Activated CD8-positive, alpha-beta memory T cell treated with anti-CD3 and anti-CD28 coated beads, Interleukin-2, amount 50 U/mL, for 1 hour (primary cell): ENCODE results near the gene DNMBP.
"Not testable (repeated sequence)": the region's sequence is repeated elsewhere in the genome, so short reads cannot be mapped to it uniquely, and the experiment has no call there.

ENCODE experiments used
- DNase-seq: peaks from one replicate; pipeline ENCODE4 v3.0.0-alpha.2; 2020; ENCODE audit errors: extremely low read depth

The DNMBP gene

DNA sequence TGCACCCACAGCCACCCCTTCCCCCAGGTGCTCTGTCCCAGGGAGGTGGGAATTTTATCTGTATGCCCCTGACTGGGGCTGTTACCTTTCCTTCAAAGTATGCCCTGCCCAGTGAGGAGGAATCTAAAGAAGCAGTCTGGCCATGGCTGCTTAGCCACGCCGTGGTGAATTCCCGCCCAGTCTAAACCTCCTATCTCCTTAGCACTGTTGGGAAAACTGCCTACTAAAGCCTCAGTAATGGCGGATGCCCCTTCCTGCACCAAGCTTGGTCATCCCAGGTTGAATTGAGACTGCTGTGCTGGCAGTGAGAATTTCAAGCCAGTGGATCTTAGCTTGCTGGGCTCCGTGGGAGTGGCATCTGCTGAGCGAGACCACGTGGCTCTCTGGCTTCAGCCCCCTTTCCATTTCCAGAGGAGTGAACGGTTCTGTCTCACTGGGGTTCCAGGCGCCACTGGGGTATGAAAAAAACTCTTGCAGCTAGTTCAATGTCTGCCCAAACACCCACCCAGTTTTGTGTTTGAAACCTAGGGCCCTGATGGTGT lies 140.1 kb downstream of the DNMBP start:
- no peak for DNase-seq

GRCh38 chr10:99867250-99867649 lies 142.5 kb downstream of the DNMBP start:
- DNase-seq = not testable (repeated sequence)

DNA sequence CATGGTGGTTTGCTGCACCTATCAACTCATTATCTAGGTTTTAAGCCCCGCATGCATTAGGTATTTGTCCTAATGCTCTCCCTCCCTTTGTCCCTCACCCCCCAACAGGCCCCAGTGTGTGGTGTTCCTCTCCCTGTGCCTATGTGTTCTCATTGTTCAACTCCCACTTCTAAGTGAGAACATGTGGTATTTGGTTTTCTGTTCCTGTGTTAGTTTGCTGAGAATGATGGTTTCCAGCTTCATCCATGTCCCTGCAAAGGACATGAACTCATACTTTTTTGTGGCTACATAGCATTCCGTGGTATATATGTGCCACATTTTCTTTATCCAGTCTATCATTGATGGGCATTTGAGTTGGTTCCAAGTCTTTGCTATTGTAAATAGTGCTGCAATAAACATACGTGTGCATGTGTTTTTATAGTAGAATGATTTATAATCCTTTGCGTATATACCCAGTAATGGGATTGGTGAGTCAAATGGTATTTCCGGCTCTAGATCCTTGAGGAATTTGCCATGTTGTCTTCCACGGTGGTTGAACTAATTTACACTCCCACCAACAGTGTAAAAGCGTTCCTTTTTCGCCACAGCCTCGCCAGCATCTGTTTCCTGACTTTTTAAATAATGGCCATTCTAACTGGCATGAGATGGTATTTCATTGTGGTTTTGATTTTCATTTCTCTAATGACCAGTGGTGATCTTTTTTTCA lies 146.1 kb downstream of the DNMBP start:
- DNase-seq = not testable (repeated sequence)

- no peak for DNase-seq
Observed at GRCh38 chr10:99860466-99860865, 149.3 kb downstream of the DNMBP start.

DNA sequence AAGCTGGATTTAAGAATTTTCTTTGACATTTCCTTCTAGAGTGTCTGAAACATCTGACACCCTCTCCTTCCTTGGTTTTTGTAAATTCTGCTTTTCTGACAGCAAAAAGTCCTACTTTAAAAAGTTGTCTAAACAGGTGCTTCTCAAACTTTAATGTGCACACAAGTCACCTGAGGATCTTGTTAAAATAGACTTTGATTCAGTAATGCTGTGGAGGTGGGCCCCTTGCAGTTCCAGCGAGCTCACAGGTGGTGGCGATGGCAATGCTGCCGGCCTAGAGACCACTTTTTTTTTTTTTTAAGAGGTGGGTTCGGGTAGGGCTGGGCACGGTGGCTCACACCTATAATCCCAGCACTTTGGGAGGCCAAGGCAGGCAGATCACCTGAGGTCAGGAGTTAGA lies 150.2 kb downstream of the DNMBP start:
- no peak for DNase-seq

DNA sequence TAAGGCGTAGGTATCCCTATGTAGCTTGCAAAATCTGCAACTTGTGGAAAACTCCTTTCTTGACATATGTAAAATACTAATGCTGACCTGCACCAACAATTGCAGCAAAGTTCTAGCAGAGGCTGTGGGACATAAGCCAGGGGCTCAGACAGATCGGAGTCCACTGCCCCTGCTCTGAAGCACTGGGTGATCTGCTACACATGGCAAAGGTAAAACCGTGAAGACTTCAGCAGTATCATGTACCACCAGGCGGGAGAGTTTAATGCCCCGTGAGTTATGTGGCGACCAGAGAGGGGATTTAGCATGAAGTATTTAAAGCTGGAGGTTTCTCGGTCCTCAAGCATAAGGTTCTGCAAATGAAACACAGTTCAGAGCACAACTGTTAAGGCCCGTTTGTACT lies 150.9 kb downstream of the DNMBP start:
- DNase-seq = no peak

DNA sequence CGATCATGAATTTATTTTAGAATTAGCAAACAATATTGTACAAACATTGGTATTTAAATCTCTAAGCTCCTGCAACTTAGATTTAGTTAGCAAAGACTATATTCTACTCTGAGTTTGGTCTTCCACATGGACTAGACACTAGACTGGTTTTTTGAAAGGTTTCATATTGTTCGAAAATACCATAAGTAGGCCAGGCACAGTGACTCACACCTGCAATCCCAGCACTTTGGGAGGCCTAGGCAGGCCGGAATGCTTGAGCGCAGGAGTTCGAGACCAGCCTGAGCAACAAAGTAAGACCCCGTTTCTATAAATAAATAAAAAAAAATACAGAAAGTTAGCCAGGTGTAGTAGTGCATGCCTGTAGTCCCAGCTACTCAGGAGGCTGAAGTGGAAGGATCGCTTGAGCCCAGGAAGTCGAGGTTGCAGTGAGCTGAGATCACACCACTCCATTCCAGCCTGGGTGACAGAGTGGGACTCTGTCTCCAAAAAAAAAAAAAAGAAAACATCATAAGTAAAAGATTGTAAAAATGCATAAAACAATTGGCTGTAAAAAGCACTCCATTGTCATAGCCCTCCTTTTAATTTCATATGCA lies 154.2 kb downstream of the DNMBP start:
- DNase-seq = no peak

GRCh38 chr10:99854860-99855259 lies 154.9 kb downstream of the DNMBP start:
- no peak for DNase-seq

DNA sequence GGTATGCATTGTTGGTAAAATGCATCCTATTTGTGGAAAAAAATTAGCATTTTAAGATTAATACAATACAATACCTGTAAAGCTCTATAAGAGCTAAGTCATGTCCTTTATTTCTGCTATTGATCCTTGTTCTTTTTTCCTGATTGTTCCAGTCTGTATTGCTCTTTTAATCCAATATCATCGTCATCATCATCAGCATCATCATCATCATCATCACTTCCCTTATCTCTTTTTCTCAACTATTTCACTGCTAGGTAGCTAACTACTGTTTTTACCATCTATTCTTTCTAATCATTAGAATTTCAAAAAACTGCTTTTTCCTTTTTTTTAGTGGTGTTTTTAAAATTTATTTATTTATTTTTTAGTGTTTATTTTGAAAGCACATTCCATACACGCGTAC lies 156.1 kb downstream of the DNMBP start:
- no peak for DNase-seq

DNA sequence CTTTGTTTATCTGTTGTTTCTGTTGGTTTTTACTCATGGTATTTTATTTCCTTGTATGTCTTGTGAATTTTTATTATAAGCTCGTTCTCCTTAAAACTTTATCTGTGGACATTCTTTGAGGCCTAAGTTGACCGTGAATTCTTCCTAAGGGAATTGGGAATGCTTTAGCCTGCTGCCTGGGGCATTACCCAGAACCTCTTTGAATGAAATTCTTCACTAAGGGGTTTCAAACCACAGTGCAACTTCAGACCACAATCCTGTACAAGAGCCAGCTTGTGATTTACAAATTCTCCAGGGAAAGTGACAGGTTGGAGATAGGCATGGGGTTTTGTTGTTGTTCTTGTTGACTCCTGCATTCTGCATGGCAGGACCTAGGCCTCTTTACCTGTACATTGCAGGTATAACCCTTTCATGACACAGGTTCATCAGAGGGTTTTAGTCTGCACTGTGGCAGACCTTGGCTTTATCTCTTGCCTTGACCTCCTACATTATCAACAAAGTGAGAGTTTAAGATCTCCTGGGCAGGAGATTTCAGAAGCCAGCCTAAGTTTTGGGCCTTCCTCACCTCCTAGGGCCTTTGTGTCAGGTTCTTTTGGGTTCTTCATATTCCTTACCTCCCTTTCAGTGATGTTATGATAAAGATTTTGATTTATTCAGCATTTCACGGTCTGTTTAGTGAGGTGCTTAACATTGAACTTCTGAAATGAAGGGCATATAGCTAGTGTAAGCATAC lies 157.1 kb downstream of the DNMBP start:
- no peak for DNase-seq

- no peak for DNase-seq
Observed at GRCh38 chr10:99851825-99852224, 157.9 kb downstream of the DNMBP start.

GRCh38 chr10:99850767-99851340 lies 158.9 kb downstream of the DNMBP start:
- DNase-seq = no peak

GRCh38 chr10:99850021-99850766 lies 159.6 kb downstream of the DNMBP start:
- no peak for DNase-seq

DNA sequence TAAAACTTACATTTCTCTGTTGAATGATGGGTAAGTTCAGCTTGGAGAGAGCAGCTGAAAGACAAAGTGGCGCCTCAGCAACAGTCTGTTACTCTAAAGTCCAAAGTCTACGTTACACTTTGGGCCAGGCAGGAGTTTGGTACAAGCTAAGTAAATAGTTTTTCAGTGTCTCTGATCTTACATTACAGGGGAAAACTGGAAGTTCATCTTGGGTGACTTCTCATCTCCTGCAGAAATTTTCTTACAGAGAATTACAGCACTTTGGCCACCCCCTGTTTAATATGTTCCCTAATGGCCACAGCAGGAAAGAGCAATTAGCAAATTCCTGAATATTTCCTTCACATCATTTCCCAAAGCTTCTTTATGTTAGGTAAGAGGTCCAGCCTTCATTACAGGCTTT lies 160.2 kb downstream of the DNMBP start:
- DNase-seq = no peak

DNA sequence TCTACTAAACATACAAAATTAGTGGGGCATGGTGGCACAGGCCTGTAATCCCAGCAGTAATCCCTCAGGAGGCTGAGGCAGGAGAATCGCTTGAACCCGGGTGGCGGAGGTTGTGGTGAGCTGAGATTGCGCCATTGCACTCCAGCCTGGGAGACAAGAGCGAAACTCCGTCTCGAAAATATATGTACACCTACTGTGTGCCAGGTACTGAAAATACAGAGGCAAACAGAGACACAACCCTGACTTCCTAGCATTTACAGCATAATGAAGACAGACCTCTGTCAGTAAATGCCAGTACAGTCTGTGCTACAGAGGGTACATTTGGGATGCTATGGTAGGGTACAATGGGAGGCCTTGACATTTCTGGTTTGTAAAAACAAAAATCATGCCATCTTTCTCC lies 160.7 kb downstream of the DNMBP start:
- no peak for DNase-seq

- peak; percentile 40 for DNase-seq
Observed at GRCh38 chr10:99845837-99846382, 163.8 kb downstream of the DNMBP start.

- no peak for DNase-seq
Observed at GRCh38 chr10:99844433-99844955, 165.3 kb downstream of the DNMBP start.

DNA sequence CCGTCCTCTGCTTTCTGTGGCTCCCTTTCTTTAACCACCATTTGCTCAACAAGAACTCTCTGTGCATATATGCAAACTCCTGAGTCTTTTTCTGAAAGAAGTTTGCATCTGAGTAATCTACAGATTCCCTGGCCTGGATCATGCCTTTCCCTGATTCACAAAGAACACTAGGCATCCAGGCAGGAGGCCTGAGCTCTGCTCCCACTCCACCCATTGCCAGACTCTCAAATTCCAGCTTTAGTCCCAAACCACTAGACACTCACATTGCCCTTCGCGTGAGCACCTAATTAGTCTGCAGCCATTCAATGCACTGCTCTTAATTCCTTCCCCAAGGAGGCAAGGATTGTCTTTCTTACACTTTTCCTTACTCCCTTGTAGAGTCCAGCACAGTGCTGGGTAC lies 166.4 kb downstream of the DNMBP start:
- no peak for DNase-seq

DNA sequence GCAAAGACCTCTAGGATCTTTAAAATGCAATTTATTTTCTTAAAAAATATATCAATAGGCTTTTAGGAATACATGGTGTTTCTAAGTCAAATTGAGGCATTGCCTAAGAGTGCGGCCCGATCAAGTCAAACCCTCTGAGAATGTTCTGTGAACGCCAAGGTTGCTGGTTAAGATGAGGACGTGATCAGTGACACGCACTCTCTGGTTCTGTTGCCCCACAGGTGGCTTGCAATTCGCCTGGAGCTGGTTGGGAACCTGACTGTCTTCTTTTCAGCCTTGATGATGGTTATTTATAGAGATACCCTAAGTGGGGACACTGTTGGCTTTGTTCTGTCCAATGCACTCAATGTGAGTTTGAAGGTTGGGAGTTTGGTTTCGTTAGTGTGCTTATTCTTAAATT lies 168.0 kb downstream of the DNMBP start:
- DNase-seq = no peak

DNA sequence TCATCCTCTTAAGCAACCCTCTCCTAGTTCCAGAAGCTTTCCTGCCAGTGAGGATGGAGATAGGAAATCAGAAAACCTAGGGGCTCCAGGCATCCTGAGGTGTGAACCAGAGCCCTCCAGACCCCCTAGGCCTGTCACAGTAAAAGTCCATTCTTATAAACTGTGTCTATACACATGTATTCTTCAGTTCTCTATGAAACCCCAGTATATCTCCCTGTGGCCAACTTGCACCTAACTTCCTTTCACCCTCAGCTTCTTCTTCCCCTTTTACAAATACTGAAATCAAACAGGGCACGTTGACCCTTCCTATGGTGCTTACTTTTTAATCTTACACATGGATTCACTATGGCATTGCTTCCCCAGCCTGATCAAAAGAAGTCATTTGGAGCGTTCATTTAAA lies 168.9 kb downstream of the DNMBP start:
- not testable (repeated sequence) for DNase-seq

DNA sequence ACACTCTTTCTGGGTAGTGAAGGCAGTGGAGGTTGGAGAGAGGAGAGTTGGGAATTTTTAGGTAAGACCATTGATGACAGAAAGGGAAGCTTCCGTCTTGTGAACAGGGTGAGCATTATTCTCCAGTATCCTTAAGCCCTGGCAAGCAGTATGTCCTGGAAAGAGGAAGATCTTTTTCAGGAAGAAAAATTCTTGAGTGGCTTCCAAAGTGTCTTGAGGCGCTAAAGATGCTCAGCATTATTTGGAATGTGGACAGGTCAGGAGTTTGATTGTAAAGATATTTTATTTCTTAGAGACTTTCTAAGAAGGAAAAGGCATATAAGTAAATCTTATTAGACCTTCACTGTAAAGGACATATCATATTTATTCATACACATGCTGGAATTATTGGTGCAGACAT lies 173.0 kb downstream of the DNMBP start:
- DNase-seq = no peak
